ENCODE measurements around the gene SOX30. TPM values are rescaled to one million over a fixed set of nuclear protein-coding genes. Genes with fewer than 3 reads are reported as not detected.

Gene SOX30
- total RNA-seq, 1 donor from 2014 or later: not detected

DNA sequence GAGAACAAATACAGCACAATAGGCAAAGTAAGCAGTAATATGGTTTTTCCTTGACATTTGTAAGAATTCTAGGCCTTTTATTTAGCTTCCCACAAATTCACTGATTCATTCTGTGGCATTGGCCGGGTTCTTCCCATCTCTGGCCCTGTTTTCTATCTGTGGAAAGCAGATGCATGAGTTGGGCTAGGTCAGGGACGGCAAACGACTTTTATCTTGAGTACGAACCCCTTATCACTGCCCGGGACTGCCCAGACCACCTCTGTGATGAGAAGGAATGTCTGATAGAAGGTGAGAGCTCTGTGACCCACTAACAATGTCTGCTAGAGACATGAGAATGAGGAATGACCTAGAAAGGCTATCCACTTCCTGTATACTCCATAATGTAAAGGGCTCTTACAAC is 41.2 kb downstream of the SOX30 start:
- Mint-ChIP-seq H3K4me3 (ENCODE audit: unreplicated experiment) (no peak overlapping the region), H3K36me3 (ENCODE audit: low read depth) (no peaks in the 10 kb centered on the region), H3K9me3 (ENCODE audit: low read depth) (no peaks in the 10 kb centered on the region), H3K27me3 (ENCODE audit: low read depth) (no peaks in the 10 kb centered on the region), H3K4me1 (ENCODE audit: low read depth) (peaks cover 26% of the 10 kb centered on the region), H3K27ac (ENCODE audit: unreplicated experiment) (no peak overlapping the region)
- DNase-seq (ENCODE audit: low spot score): no peak
- TF ChIP-seq, protein P1, sequence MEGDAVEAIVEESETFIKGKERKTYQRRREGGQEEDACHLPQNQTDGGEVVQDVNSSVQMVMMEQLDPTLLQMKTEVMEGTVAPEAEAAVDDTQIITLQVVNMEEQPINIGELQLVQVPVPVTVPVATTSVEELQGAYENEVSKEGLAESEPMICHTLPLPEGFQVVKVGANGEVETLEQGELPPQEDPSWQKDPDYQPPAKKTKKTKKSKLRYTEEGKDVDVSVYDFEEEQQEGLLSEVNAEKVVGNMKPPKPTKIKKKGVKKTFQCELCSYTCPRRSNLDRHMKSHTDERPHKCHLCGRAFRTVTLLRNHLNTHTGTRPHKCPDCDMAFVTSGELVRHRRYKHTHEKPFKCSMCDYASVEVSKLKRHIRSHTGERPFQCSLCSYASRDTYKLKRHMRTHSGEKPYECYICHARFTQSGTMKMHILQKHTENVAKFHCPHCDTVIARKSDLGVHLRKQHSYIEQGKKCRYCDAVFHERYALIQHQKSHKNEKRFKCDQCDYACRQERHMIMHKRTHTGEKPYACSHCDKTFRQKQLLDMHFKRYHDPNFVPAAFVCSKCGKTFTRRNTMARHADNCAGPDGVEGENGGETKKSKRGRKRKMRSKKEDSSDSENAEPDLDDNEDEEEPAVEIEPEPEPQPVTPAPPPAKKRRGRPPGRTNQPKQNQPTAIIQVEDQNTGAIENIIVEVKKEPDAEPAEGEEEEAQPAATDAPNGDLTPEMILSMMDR (IDR thresholded peaks at IDR 0.05): no peak

DNA sequence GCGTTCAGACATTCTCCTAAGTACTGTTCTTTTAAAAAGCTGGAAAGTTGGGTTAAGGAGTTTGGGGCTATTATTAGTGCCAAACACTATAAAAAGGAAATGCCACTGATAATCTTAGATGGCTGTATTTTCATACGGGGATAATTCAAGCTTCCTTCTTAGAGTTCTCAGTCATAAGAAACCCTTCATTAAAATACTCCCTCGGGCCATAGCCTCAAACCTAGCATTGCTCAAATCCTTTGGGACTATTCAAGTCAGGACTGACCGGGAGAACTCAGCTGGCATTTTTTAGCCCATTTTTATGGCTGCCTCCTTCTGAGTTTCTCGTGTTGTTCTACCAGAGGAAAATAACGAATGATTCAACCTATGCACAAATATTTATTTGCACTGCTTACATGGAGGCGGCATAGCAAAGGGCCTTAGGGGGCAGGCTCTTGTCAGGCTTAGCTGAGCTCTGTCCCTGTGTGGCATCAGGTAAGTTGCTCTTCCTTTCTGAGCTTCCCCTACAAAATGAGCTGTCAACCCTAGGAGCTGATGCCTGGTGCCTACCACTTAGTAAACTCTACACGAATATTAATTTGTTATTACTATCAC is 43.2 kb downstream of the SOX30 start:
- Mint-ChIP-seq H3K27me3 (ENCODE audit: low read depth) (no peaks in the 10 kb centered on the region), H3K9me3 (ENCODE audit: low read depth) (no peaks in the 10 kb centered on the region), H3K4me3 (ENCODE audit: unreplicated experiment) (no peak overlapping the region), H3K36me3 (ENCODE audit: low read depth) (no peaks in the 10 kb centered on the region), H3K4me1 (ENCODE audit: low read depth) (peaks cover 32% of the 10 kb centered on the region), H3K27ac (ENCODE audit: unreplicated experiment) (peak overlapping the region; percentile 75)
- TF ChIP-seq, protein P1 (IDR thresholded peaks at IDR 0.05): no peak
- DNase-seq (ENCODE audit: low spot score): no peak

DNA sequence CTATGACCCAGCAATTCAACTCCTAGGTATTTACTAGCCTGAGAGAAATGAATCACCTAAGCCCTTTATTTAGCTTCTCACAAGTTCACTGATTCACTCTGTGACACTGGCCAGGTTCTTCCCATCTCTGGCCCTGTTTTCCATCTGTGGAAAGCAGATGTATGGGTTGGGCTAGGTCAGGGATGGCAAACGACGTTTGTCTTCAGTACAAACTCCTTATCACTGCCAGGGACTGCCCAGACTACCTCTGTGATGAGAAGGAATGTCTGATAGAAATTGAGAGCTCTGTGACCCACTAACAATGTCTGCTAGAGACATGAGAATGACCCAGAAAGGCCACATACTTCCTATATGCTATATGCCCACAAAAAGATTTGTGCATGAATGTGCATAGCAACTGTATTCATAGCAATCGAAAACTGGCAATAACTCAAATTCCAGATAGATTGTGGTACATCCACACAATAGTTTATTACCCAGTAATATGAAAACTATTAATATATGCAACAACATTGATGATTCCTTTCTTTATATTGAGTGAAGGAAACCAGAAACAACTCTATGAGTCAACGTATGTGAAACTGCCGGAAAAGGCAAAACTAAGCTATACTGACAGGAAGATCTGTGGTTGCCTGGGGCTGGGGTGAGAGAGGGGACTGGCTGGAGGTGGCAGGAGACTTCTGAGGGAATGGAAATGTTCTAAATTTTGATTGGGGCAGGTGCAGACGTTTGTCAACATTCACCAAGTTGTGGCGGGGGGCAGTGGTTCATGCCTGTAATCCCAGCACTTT is 44.7 kb downstream of the SOX30 start:
- no peak for DNase-seq (ENCODE audit: low spot score)
- peaks cover 47% of the 10 kb centered on the region for H3K4me1 Mint-ChIP-seq (ENCODE audit: low read depth)
- H3K27ac Mint-ChIP-seq (ENCODE audit: unreplicated experiment): peak overlapping the region; percentile 69
- H3K36me3 Mint-ChIP-seq (ENCODE audit: low read depth): no peaks in the 10 kb centered on the region
- H3K4me3 Mint-ChIP-seq (ENCODE audit: unreplicated experiment): no peak overlapping the region
- TF ChIP-seq, protein P1 (IDR thresholded peaks at IDR 0.05): no peak
- no peaks in the 10 kb centered on the region for H3K27me3 Mint-ChIP-seq (ENCODE audit: low read depth)
- no peaks in the 10 kb centered on the region for H3K9me3 Mint-ChIP-seq (ENCODE audit: low read depth)

DNA sequence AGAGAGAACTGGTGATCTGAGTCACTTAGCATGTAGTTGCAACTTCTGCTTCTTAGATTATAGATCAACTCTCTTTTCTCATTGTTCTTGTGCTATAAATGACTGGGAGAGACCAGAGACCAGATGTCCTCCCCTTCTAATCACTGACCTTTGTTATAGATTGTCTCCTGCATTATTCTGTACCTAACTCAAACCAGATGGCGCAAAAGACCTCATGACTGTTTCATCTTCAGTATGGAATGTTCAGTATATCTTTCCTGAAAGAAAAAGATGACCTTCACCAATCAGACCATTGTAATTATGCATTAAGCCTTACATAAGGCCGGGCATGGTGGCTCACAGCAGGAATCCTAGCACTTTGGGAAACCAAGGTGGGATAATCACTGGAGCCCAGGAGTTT is 46.2 kb downstream of the SOX30 start:
- Mint-ChIP-seq H3K4me1 (ENCODE audit: low read depth) (peaks cover 50% of the 10 kb centered on the region), H3K27ac (ENCODE audit: unreplicated experiment) (no peak overlapping the region), H3K4me3 (ENCODE audit: unreplicated experiment) (no peak overlapping the region), H3K27me3 (ENCODE audit: low read depth) (no peaks in the 10 kb centered on the region), H3K9me3 (ENCODE audit: low read depth) (no peaks in the 10 kb centered on the region), H3K36me3 (ENCODE audit: low read depth) (no peaks in the 10 kb centered on the region)
- DNase-seq (ENCODE audit: low spot score): no peak
- TF ChIP-seq, protein P1 (IDR thresholded peaks at IDR 0.05): no peak

GRCh38 chr5:157603333-157604190 is 48.7 kb downstream of the SOX30 start:
- H3K4me3 Mint-ChIP-seq (ENCODE audit: unreplicated experiment): no peak overlapping the region
- no peak for DNase-seq (ENCODE audit: low spot score)
- H3K27me3 Mint-ChIP-seq (ENCODE audit: low read depth): no peaks in the 10 kb centered on the region
- H3K27ac Mint-ChIP-seq (ENCODE audit: unreplicated experiment): peak overlapping the region; percentile 73
- H3K36me3 Mint-ChIP-seq (ENCODE audit: low read depth): no peaks in the 10 kb centered on the region
- H3K9me3 Mint-ChIP-seq (ENCODE audit: low read depth): peaks cover 2% of the 10 kb centered on the region
- TF ChIP-seq, protein P1 (IDR thresholded peaks at IDR 0.05): no peak
- peaks cover 37% of the 10 kb centered on the region for H3K4me1 Mint-ChIP-seq (ENCODE audit: low read depth)

Measured in chondrocyte (in vitro differentiated cells).